ENCODE results near the gene TMEM51. TPM values are rescaled to one million over a fixed set of nuclear protein-coding genes. Genes with fewer than 3 reads are reported as not detected.

TMEM51 gene
- total RNA-seq, 1 donor from 2014 or later, result 0.11 TPM

DNA sequence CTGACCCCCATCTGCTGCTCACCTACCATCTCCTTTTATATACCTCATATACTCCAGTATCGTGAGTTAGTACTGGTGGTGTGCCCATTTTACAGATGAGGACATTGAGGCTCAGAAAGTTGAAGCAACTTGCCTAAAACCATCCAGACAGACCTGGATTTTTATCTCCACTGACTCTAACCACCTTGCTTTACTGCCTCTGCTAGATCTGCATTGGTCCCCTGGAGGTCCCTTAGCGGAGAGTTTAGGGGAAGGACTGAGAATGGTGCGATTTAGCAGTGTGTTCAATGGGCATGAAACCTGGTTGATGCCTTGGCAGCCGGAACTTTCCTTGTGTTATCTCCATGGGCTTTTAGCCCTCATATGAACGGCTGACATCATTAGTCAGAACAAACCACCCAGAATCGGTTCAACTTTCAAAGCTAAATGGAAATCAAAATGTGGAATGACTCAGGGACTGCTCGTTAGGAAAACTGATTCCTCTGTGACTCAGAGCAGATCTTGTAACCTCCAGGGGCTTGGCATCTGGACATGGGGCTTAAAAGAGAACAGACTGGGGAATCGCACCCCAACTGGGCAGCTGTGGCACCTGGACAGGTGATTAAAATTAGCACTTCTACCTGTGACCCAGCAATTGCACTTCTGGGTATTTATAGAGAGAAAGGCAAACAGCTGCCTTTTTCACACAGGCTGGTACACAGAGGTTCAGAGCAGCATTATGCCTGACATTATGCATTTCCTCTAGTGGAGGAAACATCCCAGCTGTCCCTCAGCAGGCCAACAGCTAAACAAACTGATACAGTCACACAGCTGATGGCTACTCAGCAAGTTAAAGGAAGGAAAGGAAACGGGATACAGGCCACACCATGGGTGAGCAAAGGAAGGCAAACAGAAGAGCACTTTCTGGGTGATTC is 25.3 kb downstream of the TMEM51 start:
- H3K4me3 Mint-ChIP-seq (ENCODE audit: low read depth), result no peak overlapping the region
- no peaks in the 10 kb centered on the region for H3K9me3 Mint-ChIP-seq
- H3K27me3 Mint-ChIP-seq (ENCODE audit: low read depth), result peaks cover 7% of the 10 kb centered on the region
- DNase-seq (ENCODE audit: low spot score), result no peak
- H3K36me3 Mint-ChIP-seq (ENCODE audit: low read depth), result no peaks in the 10 kb centered on the region
- intact Hi-C loops (cut with micrococcal nuclease), result no loop called here
- H3K4me1 Mint-ChIP-seq (ENCODE audit: low read depth), result peaks cover 2% of the 10 kb centered on the region
- no peak overlapping the region for H3K27ac Mint-ChIP-seq

DNA sequence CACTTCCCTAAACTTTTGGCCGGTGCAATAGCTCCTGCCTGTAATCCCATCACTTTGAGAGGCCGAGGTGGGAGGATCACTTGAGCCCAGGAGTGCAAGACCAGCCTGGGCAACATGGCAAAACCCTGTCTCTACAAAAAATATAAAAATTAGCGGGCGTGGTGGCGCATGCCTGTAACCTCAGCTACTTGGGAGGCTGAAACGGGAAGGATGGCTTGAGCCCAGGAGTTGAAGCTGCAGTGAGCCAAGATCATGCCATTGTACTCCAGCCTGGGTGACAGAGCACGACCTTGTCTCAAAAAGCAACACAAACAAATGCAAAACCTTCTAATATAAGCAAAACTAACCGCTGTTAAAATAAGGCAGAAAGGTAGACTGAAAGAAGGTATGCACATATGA is 25.9 kb downstream of the TMEM51 start:
- Mint-ChIP-seq H3K27me3 (ENCODE audit: low read depth) (peaks cover 10% of the 10 kb centered on the region), H3K27ac (no peak overlapping the region), H3K4me1 (ENCODE audit: low read depth) (no peaks in the 10 kb centered on the region), H3K36me3 (ENCODE audit: low read depth) (no peaks in the 10 kb centered on the region), H3K9me3 (no peaks in the 10 kb centered on the region), H3K4me3 (ENCODE audit: low read depth) (no peak overlapping the region)
- intact Hi-C loops (cut with micrococcal nuclease), result no loop called here
- DNase-seq (ENCODE audit: low spot score), result no peak

DNA sequence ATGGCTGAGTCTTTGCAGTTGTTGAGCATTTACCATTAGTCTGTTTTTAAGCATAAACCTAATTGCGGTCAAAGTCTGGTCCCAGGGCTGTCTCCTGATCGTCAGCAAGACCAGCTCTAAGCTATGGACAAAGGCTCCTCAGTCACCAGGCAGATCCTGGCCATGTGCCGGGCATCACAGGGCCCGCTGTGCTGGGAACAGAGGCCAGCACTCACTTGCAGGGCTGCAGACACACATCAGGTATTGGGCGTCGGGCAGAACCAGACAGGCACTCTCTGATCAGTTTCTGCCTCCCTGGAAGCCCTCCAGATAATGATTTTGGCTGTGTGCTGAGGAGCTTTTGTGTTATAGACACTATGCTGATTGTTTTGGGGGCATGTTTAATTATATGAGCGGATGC is 26.6 kb downstream of the TMEM51 start:
- Mint-ChIP-seq H3K4me1 (ENCODE audit: low read depth) (no peaks in the 10 kb centered on the region), H3K4me3 (ENCODE audit: low read depth) (no peak overlapping the region), H3K9me3 (no peaks in the 10 kb centered on the region), H3K27ac (no peak overlapping the region), H3K27me3 (ENCODE audit: low read depth) (peaks cover 10% of the 10 kb centered on the region), H3K36me3 (ENCODE audit: low read depth) (no peaks in the 10 kb centered on the region)
- no peak for DNase-seq (ENCODE audit: low spot score)
- intact Hi-C loops (cut with micrococcal nuclease), result no loop called here

DNA sequence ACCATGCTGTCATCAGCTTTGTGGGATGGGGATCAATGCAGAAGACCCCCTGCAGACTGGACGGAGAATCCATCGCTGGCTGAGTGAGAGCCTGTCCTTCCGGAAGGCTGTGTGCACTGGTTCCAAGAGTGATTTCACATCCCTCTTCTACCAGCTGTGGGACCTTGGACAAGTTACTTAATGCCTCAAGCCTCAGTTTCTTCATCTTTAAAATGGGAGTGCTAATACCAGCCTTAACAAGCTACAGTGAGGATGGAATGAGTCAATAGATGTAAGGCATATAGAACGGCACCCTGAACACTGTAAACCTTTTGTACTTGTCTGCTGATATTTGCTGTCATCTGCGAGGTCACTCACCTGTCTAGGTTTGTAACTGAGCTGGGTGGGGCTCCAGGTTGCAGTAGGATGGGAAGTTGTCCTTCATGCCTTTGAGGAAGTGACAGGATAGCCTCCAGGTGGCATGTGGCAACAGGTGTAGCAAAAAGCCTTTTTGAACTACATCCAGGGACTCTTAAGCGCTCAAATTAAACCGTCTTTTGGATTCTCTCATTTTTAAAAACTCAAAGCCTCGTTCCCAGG is 27.5 kb downstream of the TMEM51 start:
- DNase-seq (ENCODE audit: low spot score), result no peak
- Mint-ChIP-seq H3K4me1 (ENCODE audit: low read depth) (no peaks in the 10 kb centered on the region), H3K9me3 (no peaks in the 10 kb centered on the region), H3K27me3 (ENCODE audit: low read depth) (peaks cover 7% of the 10 kb centered on the region), H3K4me3 (ENCODE audit: low read depth) (no peak overlapping the region), H3K36me3 (ENCODE audit: low read depth) (no peaks in the 10 kb centered on the region), H3K27ac (no peak overlapping the region)
- intact Hi-C loops (cut with micrococcal nuclease), result no loop called here

DNA sequence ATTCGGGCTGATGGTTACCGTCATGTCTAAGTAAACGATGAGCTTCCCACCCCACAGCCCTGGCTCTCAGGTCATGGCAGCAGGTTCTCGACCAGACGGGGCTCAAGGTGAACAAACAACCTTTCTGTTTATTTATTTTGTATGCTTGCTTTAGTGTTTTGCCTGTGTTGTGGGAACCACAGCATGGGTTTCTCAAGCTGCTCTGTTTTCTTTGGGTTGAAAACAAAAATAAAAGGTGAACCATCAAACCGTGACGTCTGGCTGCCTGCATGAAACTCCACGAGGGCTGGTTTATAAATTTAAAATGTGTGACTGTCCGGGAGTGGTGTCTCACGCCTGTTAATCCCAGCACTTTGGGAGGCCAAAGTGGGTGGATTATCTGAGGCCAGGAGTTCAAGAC is 28.0 kb downstream of the TMEM51 start:
- no peak overlapping the region for H3K27ac Mint-ChIP-seq
- H3K36me3 Mint-ChIP-seq (ENCODE audit: low read depth), result no peaks in the 10 kb centered on the region
- peaks cover 7% of the 10 kb centered on the region for H3K27me3 Mint-ChIP-seq (ENCODE audit: low read depth)
- H3K4me3 Mint-ChIP-seq (ENCODE audit: low read depth), result no peak overlapping the region
- no peaks in the 10 kb centered on the region for H3K9me3 Mint-ChIP-seq
- no peak for DNase-seq (ENCODE audit: low spot score)
- H3K4me1 Mint-ChIP-seq (ENCODE audit: low read depth), result no peaks in the 10 kb centered on the region
- intact Hi-C loops (cut with micrococcal nuclease), result no loop called here

DNA sequence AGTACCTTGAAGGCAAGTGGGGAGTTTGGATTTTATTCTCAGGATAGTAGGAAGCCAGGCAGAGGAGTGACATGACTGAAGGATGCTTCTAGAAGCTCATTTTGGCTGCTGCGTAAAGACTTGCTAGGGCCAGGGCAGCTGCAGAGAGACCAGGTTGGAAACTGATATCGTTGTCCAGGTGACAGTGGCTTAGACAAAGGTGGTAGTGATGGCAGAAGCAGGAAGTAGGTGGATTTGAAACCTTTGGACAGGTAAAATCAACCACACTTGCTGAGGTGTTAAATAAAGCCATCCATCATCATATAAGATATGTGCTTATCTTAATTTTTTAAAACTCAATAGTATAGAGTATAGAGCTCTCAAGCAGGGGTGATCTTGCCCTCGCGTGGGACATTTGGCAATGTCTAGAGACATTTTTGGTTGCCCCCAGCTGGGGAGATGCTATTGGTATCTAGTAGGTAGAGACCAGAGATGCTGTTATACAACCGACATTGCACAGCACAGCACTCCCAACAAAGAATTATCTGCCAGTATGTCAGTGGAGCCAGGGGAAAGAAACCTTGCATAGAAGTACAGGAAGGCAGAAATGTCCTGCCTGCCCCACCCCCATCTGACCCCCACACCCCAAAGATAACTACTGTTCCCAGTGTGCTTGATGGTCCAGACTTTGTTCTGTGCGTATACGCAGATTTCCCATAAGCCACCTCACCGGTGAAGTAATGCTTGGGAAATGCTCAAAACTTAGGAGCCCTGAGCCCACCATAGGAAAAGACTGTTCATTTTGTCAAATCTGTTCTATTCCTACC is 31.1 kb downstream of the TMEM51 start:
- Mint-ChIP-seq H3K4me3 (ENCODE audit: low read depth) (no peak overlapping the region), H3K27ac (no peak overlapping the region), H3K9me3 (no peaks in the 10 kb centered on the region), H3K27me3 (ENCODE audit: low read depth) (peaks cover 2% of the 10 kb centered on the region), H3K36me3 (ENCODE audit: low read depth) (no peaks in the 10 kb centered on the region), H3K4me1 (ENCODE audit: low read depth) (no peaks in the 10 kb centered on the region)
- no peak for DNase-seq (ENCODE audit: low spot score)
- intact Hi-C loops (cut with micrococcal nuclease), result no loop called here

DNA sequence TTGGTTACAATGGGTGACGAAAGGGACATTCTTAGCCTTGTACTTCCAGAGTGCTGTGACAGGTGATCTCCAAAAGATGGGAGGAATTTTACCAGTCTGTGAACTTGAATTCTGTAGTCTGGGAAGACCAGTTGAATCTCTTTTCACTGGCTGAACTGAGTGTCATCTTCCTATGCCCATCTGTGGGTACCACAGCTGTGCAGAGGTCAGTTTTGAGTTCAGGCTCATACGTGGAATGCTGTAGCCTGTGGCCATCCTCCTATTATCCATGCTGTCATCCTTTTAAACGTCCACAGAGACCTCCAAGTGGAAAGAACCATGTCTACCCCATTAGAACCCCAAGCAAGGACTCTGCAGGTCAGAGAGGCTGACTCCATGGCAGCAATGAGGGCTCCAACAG is 32.1 kb downstream of the TMEM51 start:
- Mint-ChIP-seq H3K4me1 (ENCODE audit: low read depth) (no peaks in the 10 kb centered on the region), H3K27ac (no peak overlapping the region), H3K36me3 (ENCODE audit: low read depth) (no peaks in the 10 kb centered on the region), H3K9me3 (no peaks in the 10 kb centered on the region), H3K4me3 (ENCODE audit: low read depth) (no peak overlapping the region), H3K27me3 (ENCODE audit: low read depth) (peaks cover 2% of the 10 kb centered on the region)
- no peak for DNase-seq (ENCODE audit: low spot score)
- intact Hi-C loops (cut with micrococcal nuclease), result no loop called here

DNA sequence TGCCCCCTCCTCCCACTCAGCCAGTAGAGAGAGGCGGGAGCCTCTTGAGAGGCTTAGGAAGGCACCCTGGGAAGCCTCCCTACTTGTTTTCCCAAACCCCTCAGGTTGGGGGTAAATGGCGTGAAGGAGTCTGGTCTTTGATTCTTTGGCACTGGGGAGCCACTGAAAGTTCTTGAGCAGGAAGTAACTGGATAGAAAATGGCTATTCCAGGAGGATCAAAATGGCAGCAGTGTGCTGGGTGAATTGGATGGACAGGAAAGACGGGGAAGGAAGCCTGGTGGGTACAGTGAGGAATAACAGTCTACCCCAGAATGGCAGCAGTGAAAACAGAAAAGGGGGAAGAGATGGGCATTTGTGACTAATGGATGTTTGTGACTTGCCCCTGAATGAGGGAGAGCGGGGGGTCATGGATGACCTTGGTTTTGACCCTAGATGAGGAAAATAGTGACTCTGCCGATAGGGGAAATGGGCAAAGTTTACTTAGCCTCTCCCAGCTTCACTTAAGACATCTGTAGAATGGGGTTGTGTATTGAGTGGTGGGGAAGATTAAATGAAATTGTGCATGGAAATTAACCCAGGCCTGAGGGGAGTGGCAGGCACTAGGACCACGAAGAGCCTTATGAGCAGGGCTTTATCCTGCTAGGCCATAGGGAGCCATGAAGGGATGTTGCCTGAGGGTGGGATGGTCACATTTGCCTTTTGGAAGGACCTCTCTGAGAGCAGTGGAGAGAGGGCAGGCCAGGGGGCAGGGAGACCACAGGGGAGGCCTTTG is 32.7 kb downstream of the TMEM51 start:
- no peak for DNase-seq (ENCODE audit: low spot score)
- intact Hi-C loops (cut with micrococcal nuclease), result no loop called here
- Mint-ChIP-seq H3K27me3 (ENCODE audit: low read depth) (peaks cover 2% of the 10 kb centered on the region), H3K4me1 (ENCODE audit: low read depth) (no peaks in the 10 kb centered on the region), H3K9me3 (no peaks in the 10 kb centered on the region), H3K4me3 (ENCODE audit: low read depth) (no peak overlapping the region), H3K36me3 (ENCODE audit: low read depth) (no peaks in the 10 kb centered on the region), H3K27ac (no peak overlapping the region)

DNA sequence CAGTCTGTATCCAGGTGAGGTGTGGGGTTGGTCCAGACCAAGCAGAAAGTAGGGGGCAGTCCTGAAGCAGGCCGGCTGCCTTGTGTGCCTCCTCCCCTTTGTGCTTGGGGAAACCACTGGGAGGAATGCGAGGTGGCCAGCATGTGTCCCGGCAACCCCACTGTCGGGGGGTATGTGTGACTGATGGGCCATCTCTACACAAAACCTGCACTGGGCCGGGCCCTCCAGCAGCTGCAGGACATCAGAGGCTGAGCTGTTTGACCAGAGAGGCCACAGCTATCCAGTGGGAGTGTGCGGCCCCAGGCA is 33.3 kb downstream of the TMEM51 start:
- Mint-ChIP-seq H3K27ac (no peak overlapping the region), H3K36me3 (ENCODE audit: low read depth) (no peaks in the 10 kb centered on the region), H3K9me3 (no peaks in the 10 kb centered on the region), H3K27me3 (ENCODE audit: low read depth) (peaks cover 2% of the 10 kb centered on the region), H3K4me1 (ENCODE audit: low read depth) (no peaks in the 10 kb centered on the region), H3K4me3 (ENCODE audit: low read depth) (no peak overlapping the region)
- no peak for DNase-seq (ENCODE audit: low spot score)
- intact Hi-C loops (cut with micrococcal nuclease), result no loop called here

DNA sequence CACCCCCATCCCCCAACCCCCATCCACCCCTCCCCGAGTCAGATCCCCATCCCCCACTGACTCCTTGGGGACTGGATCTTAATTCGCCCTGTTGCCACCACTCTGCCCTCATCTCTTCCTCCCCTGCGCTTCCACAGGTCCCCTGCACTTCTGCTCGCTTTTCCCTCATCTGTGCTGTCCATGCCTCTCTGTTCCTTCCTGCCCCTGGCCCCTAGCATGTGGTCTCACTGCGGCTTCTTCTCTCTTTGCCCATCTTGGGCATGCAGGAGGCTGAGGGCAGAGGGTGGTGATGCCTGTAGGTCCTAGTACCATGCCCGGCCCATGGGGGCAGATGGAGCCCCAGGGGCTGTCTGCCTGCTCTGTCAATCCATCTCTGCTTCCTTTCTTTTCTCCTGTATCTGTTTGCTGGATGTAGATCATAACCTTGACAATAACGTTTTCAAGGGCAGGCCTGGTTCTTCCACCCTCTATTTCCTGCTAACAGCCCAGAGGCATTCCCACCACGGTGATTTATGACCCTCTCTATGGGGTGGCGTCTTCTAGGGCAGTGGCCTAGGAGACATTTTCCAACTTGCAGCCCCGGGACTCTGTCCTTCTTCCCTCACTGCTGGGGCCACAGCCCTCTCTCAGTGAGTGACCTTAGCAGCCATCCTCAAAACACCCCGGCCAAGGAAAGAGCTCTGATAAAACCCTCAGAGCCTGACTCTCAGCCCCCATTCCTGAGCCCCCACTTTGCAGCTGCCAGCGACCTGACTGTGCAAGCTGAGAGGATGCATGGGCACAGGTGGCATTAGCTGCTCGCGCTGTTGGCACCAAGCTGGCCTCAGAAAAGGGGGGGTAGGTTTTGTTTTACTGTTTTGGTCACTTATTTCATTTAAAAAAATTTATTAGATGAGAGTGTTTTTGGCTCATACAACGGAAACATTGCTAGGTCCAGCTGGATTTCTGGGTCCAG is 33.9 kb downstream of the TMEM51 start:
- intact Hi-C loops (cut with micrococcal nuclease), result no loop called here

DNA sequence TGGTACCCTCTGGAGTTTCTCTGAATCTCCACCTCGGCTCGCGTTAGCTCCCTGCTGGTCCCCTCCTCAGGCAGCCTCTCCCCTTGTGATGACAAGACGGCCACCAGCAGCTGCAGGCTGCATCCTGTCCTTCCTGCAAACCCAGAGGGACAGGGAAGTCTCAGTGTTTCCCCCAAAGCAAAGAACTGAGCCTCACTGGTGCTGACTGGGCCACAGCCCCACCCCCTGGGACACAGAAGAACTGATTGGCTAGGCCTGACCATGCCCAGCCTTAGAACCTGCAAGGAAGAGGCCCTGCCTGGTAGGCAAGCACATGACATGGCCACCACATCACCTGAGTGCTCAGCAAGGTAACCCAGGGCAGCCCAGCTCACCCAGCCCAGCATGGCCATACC is 34.6 kb downstream of the TMEM51 start:
- intact Hi-C loops (cut with micrococcal nuclease), result no loop called here
- H3K4me1 Mint-ChIP-seq (ENCODE audit: low read depth), result no peaks in the 10 kb centered on the region
- no peak overlapping the region for H3K4me3 Mint-ChIP-seq (ENCODE audit: low read depth)
- DNase-seq (ENCODE audit: low spot score), result no peak
- H3K9me3 Mint-ChIP-seq, result no peaks in the 10 kb centered on the region
- H3K27ac Mint-ChIP-seq, result no peak overlapping the region
- H3K27me3 Mint-ChIP-seq (ENCODE audit: low read depth), result peaks cover 2% of the 10 kb centered on the region
- H3K36me3 Mint-ChIP-seq (ENCODE audit: low read depth), result no peaks in the 10 kb centered on the region

More for the DNA sequence above, 33.9 kb downstream of the TMEM51 start:
- H3K9me3 Mint-ChIP-seq, result no peaks in the 10 kb centered on the region
- H3K4me1 Mint-ChIP-seq (ENCODE audit: low read depth), result no peaks in the 10 kb centered on the region
- no peak for DNase-seq (ENCODE audit: low spot score)
- H3K27me3 Mint-ChIP-seq (ENCODE audit: low read depth), result peaks cover 2% of the 10 kb centered on the region
- no peak overlapping the region for H3K27ac Mint-ChIP-seq
- no peak overlapping the region for H3K4me3 Mint-ChIP-seq (ENCODE audit: low read depth)
- no peaks in the 10 kb centered on the region for H3K36me3 Mint-ChIP-seq (ENCODE audit: low read depth)

DNA sequence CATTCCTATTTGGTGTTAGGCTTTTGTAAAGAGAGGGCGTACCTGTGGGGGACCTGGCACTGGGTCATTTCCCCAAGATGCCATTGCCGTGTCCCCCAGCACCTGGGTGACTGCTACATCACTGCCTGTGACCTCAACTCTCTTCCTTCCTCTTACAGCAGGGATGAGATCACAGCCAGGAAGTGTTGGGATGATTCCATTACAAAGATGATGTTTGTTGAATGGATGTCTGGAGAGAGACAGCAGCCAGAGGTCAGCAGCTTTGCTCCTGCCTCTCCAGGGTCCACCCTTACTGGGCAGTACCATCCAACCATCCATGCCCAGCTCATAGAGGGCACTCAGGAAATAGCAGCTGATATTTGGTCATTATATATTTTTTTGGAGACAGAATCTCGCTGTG is 35.1 kb downstream of the TMEM51 start:
- Mint-ChIP-seq H3K27ac (no peak overlapping the region), H3K27me3 (ENCODE audit: low read depth) (peaks cover 2% of the 10 kb centered on the region), H3K36me3 (ENCODE audit: low read depth) (no peaks in the 10 kb centered on the region), H3K4me3 (ENCODE audit: low read depth) (no peak overlapping the region), H3K4me1 (ENCODE audit: low read depth) (no peaks in the 10 kb centered on the region), H3K9me3 (no peaks in the 10 kb centered on the region)
- intact Hi-C loops (cut with micrococcal nuclease), result no loop called here
- no peak for DNase-seq (ENCODE audit: low spot score)
